HG03469 (cell line): Measurements from ENCODE around the gene IRGQ.
"Not testable (repeated sequence)": the region's sequence is repeated elsewhere in the genome, so short reads cannot be mapped to it uniquely, and the experiment has no call there.

Source experiments
- ATAC-seq: cut with Tn5 transposase; IDR thresholded peaks from one replicate; pipeline ENCODE4 v1.9.1; 2021; ENCODE audit warnings: mild to moderate bottlenecking, moderate library complexity, moderate number of reproducible peaks; ENCODE audit not compliant: unreplicated experiment

The IRGQ gene

GRCh38 chr19:43575156-43575950 is 20.6 kb downstream of the IRGQ start, which contains the start of the genes PINLYP and XRCC1:
Gene PINLYP (plus strand): TSS chr19:43575801. CDS start chr19:43577192, 1,391 bp downstream.
Gene XRCC1 (minus strand): TSS chr19:43575527. CDS start chr19:43575458, 69 bp downstream.
- peak; percentile 89 for ATAC-seq

DNA sequence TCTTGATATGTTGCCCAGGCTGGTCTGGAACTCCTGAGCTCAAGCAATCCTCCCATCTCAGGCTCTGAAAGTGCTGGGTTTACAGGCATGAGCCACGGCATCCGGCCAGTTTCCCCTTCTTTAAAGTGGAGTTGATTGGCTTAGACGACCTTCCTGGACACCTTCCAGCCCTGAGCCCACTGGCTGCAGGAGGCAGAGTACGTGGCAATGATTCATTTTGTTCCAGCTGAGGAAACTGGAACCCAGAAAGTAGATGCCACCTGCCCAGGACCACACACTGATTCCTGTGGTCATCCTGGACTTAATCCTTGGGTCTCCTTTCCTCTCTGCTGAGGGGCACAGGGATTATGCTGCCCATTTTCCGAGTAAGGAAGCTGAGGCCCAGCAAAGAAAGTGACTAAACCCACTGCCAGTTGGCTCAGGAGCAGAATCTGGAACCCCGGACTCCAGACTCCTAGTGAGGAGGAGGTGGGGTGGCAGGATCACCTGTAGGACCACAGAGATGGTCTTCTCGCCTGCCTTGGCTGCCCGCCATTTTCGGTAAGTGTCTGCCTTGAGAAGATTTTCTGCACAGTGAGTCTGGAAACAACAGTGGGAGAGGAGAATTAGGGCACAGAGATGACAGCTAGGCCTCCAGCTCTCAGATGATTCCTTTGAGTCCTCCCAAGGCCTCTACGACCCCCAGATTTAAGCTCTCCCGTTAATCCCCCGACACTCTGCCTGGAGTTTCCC is 21.3 kb downstream of the IRGQ start:
- ATAC-seq, result no peak

DNA sequence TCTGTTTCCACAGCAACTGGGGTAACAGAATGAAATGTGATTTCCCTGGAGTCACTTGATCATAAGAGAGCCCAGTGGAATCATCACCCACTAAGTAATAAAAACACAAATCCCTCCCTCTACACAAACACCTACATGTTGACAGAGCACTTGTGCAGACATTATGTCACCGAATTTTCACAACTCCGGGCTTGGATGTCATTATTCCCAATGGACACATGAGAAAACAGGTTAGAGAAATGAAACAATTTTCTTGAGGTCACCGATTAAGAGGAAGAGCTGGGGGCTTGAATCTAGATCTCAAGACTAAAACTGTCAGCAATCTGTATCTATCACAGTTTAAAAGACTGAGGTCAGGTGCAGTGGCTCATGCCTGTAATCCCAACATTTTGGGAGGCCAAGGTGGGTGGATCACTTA is 23.8 kb downstream of the IRGQ start:
- ATAC-seq, result no peak

DNA sequence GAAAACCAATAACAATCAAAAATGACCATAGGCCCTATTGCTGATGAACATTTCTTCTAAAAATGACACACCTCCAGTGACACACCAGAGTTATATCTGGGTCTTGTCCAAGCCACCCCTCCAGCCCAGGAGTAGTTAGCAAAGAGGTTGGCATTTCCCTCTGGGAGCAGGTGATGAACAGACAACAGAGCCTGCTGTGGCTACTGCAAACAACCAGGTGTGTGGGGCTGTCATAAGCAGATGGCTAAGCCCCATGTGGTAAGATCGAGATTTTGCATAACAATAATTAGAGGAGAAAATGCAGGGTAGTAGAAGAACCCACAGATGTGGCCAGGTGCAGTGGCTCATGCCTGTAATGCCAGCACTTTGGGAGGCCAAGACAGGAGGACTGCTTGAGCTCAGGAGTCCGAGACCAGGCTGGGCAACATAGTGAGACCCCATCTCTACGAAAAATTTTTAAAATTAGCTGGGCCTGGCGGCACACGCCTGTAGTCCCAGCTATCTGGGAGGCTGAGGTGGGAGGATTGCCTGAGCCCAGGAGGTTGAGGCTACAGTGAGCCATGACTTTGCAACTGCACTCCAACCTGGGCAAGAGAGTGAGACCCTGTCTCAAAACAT is 25.7 kb downstream of the IRGQ start:
- ATAC-seq, result no peak

DNA sequence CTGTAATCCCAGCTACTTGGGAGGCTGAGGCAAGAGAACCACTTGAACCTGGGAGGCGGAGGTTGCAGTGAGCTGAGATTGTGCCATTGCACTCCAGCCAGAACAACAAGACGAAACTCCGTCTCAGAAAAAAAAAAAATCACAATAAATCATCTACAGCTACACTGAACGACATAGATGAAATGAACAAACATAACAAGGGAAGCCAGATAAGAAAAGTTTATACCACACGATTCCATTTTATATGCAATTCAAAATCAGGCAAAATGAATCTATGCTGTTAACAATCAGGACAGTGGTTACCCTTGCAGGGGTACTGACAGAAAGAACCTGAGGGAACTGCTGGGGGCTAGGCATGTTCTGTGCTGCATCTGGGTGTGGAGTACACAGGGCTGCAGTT is 26.3 kb downstream of the IRGQ start:
- no peak for ATAC-seq

- no peak for ATAC-seq
Measured at GRCh38 chr19:43564800-43565199, 31.1 kb downstream of the IRGQ start.

DNA sequence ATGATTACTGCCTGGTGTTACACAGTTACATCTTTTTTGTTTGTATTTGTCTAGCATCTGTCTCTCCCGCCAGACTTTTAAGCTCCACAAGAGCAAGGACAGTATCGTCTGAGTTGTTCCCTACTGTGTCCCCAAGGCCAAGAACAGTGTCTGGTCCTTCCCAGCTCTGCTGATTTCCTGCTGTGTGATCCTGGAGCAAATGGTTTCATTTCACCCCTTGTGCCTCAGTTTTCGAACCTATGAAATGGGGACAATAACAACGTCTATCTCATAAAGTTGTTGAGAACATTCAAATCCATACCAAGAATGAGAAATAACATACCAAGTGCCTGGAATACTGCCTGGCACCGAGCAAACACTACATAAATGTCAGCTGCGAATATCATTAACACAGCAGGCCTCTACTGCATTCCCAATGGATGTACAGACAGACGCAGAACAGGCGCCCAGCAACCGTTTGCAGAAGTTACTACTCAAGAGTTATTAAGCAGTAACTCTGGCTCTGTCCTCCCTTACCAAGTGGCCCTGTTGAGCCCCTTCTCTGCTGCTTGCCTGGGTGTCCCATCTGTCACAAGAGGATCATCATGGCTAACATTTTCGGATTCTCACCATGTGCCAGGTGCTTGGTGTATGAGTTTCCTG is 32.0 kb downstream of the IRGQ start:
- ATAC-seq, result no peak

DNA sequence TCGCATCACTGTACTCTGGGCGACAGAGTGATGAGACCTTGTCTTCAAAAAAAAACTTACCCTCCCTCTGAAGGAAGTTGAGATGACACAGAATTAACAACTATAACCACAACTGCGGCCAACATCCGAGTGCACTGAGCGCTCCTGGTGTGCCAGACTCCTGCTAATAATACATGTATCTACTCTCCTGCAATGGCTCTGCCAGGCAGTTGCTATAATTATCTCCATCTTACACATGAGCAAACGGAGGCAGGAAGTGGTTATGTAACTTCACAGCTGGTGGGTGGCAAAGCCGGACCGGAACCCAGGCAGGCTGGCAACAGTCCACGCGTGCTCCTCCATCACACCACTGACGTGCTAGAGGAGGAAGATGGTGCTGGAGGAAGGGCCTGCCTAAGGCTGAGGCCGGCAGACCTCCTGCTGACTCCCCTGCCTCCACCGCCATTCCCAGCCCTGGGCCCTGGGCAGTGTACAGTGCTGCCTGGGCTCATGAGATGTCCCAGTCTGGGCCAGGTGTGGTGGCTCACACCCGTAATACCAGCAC is 33.2 kb downstream of the IRGQ start:
- ATAC-seq, result peak; percentile 75

DNA sequence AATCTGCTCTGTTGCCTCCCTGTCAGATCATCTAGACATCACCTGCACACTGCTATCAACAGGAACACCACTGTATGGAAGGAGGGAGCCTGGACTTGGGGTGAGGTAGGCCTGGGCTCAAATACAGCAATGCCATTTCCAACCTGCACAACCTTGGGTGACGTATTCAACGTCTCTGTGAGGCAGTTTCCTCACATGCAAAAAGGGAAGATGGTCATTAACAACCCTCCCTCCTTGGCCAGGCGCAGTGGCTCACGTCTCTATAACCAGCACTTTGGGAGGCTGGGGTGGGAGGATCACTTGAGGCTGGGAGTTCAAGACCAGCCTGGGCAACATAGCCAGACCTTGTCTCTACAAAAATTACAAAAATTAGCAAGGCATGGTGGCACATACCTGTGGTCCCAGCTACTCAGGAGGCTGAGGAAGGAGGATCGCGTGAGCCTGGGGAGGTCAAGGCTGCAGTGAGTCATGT is 33.7 kb downstream of the IRGQ start:
- ATAC-seq, result no peak

DNA sequence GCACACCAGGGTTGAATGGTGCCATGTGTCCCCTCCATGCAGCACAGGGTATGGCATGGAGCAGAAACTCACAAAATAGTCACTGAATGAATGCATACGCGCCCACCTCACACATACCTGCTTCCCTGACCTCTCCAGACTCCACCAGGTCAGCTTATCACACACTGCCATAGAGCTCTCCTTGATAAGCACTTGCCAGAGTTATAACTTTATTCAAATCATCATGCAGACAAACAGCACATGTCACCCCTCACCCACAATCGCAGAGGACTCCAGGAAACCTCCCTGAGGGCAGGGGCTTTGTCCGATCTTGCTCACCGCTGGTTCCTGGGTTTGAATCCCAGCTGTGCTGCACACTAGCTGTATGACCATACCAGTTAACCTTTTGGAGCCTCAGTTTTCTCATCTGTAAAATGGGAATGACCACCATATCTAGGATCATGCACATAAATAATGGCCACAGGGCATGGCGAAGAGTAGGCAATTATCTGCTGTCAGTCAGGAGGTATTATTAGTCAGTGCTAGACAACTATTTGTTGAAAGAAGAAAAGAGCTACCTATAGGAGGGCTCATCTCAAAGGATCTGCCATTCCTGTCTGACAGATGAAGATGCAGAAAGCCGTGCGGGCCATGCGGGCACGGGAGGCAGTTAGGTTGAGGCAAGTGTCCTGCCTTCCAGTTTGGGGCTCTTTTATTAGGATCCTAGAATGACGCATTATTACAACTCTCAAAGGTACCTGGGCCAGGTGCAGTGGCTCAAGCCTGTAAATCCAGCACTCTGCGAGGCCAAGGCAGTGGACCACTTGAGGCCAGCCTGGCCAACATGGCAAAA is 34.6 kb downstream of the IRGQ start:
- no peak for ATAC-seq

- no peak for ATAC-seq
Measured at GRCh38 chr19:43560687-43561086, 35.2 kb downstream of the IRGQ start.

GRCh38 chr19:43555185-43555770 is 40.7 kb downstream of the IRGQ start:
- no peak for ATAC-seq

- no peak for ATAC-seq
Measured at GRCh38 chr19:43554317-43554895, 41.5 kb downstream of the IRGQ start.

GRCh38 chr19:43553656-43554055 is 42.3 kb downstream of the IRGQ start:
- ATAC-seq, result no peak

DNA sequence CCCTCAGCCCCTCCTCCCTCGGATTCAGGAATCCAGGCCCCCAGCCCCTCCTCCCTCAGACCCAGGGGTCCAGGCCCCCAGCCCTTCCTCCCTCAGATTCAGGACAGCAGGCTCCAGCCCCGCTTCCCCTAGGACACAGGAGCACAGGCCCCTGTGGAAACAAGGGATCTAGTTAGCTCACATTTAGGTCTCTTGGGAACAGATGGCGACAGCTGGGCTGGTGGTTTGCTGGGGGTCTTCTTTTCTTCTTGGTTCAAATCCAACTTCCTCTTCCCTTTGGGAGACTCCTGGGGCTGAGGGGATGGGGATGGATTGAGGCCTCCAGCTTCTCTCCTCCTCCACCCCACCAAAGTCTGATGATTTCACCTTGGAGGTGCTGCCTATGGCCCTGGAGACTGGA is 43.3 kb downstream of the IRGQ start:
- no peak for ATAC-seq

- no peak for ATAC-seq
Measured at GRCh38 chr19:43552198-43552450, 43.8 kb downstream of the IRGQ start.

DNA sequence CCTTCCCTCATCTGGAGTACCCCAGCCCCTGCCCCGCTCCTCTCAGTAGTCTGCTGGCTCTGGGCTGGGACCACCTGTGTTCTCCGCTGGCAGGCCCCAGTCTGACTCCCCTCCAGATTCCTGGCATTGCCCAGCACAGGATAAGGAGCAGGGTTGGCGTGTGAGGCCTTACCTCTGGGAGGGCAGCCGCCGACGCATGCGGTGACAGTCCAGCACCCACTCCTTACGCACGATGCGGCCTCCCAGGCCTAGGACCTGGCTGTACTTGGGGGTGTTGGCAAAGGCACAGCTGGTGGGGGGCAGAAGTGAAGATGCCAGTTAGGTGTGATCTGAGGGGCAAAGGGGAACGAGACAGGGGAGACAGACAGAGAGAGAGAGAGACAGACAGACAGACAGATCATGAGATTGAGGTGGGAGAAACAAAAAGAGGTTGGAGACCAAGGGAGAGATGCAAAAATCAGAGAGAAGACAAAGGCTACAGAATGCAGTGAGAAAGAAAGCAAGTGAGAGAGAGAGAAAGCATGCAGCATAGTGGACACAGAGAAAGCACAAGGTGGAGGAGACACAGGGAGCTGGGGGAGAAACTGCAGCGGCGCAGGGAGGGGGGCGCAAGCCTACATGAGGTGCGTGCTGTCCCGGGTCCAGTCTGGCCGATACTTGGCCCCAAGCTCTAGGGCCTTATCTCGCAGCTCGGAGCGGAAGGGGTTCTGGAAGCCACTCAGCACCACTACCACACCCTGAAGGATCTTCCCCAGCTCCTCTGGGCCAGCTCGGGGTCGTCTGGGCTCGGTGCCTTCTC is 44.3 kb downstream of the IRGQ start:
- no peak for ATAC-seq

- no peak for ATAC-seq
Measured at GRCh38 chr19:43548706-43549105, 47.2 kb downstream of the IRGQ start.

DNA sequence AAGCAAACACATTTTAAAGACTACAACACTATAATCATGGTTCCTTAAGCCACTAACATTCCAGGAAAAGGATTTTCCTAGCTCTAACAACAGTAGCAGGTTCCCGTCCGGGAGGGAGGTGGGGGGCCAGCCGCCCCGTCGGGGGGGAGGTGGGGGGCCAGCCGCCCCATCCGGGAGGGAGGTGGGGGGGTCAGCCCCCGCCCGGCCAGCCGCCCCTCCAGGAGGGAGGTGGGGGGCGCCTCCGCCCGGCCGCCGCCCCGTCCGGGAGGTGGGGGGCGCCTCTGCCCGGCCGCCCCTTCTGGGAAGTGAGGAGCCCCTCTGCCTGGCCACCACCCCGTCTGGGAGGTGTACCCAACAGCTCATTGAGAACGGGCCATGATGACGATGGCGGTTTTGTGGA is 48.0 kb downstream of the IRGQ start:
- not testable (repeated sequence) for ATAC-seq
